Stimulated activated CD4-positive, alpha-beta T cell treated with anti-CD3 and anti-CD28 coated beads, Interleukin-15, amount 100 ng/mL, for 1 hour (primary cell): ENCODE data around the gene RSF1.

Experiments used
- DNase-seq, 2 donors: peaks; one replicate each; pipeline ENCODE4 v3.0.0-alpha.2; 2020; ENCODE audit warnings: low read depth in 1 of 2, low spot score in 1 of 2

The RSF1 gene

GRCh38 chr11:77750394-77751156 is 69.9 kb downstream of the RSF1 start:
- no peak for DNase-seq

GRCh38 chr11:77749232-77749631 is 71.3 kb downstream of the RSF1 start:
- no peak for DNase-seq

- DNase-seq: no peak
Observed at GRCh38 chr11:77748266-77748665, 72.3 kb downstream of the RSF1 start.

GRCh38 chr11:77747381-77747969 is 73.0 kb downstream of the RSF1 start:
- DNase-seq: no peak

GRCh38 chr11:77736473-77736872 is 84.0 kb downstream of the RSF1 start:
- DNase-seq: no peak

- no peak for DNase-seq
Observed at GRCh38 chr11:77734890-77735289, 85.6 kb downstream of the RSF1 start.

GRCh38 chr11:77732143-77732542 is 88.4 kb downstream of the RSF1 start:
- DNase-seq: no peak

GRCh38 chr11:77730789-77731188 is 89.7 kb downstream of the RSF1 start:
- DNase-seq: no peak

GRCh38 chr11:77729063-77729462 is 91.5 kb downstream of the RSF1 start:
- DNase-seq: no peak

- no peak for DNase-seq
Observed at GRCh38 chr11:77728203-77728786, 92.2 kb downstream of the RSF1 start.

- DNase-seq: no peak
Observed at GRCh38 chr11:77726524-77726923, 94.0 kb downstream of the RSF1 start.

- no peak for DNase-seq
Observed at GRCh38 chr11:77725433-77725832, 95.1 kb downstream of the RSF1 start.

GRCh38 chr11:77724636-77725035 is 95.9 kb downstream of the RSF1 start:
- DNase-seq: no peak

- no peak for DNase-seq
Observed at GRCh38 chr11:77723024-77723423, 97.5 kb downstream of the RSF1 start.

GRCh38 chr11:77710358-77710757 is 110.2 kb downstream of the RSF1 start:
- DNase-seq: no peak

- no peak for DNase-seq
Observed at GRCh38 chr11:77705876-77706579, 114.5 kb downstream of the RSF1 start.

GRCh38 chr11:77705195-77705875 is 115.2 kb downstream of the RSF1 start:
- DNase-seq: no peak

- DNase-seq: no peak
Observed at GRCh38 chr11:77704029-77704428, 116.5 kb downstream of the RSF1 start.

- no peak for DNase-seq
Observed at GRCh38 chr11:77699425-77699824, 121.1 kb downstream of the RSF1 start.

- no peak for DNase-seq
Observed at GRCh38 chr11:77698896-77699295, 121.6 kb downstream of the RSF1 start.

- no peak for DNase-seq
Observed at GRCh38 chr11:77697865-77698264, 122.7 kb downstream of the RSF1 start.
